ENCODE data around the gene DUOX1.

The DUOX1 gene

GRCh38 chr15:45184562-45185041 is 54.8 kb downstream of the DUOX1 start:
- Histone ChIP-seq H3K4me2 (ENCODE audit: insufficient read depth, low read length) (no peak overlapping the region), H3K9me3 (ENCODE audit: insufficient read depth, low read length, severe bottlenecking) (no peaks in the 10 kb centered on the region), H3K79me2 (ENCODE audit: insufficient read depth, low read length) (no peaks in the 10 kb centered on the region), H3K36me3 (ENCODE audit: insufficient read depth, low read length) (no peaks in the 10 kb centered on the region), H3K9ac (ENCODE audit: low read depth, low read length) (peak overlapping the region; percentile 9; the same call in 1 of the 2 replicates), H3K27ac (ENCODE audit: low read length) (no peak overlapping the region), H3K27me3 (ENCODE audit: insufficient read depth, low read length, poor library complexity) (no peaks in the 10 kb centered on the region), H3K4me3 (ENCODE audit: low read depth in 1 of 2, low read length in 2 of 2) (no peak overlapping the region), H3K4me1 (ENCODE audit: insufficient read depth, low read length) (peaks cover 22% of the 10 kb centered on the region), H2AFZ (ENCODE audit: low read depth, low read length) (no peak overlapping the region), H4K20me1 (ENCODE audit: insufficient read depth, low read length) (no peaks in the 10 kb centered on the region)
- no peak for DNase-seq
- TF ChIP-seq EZH2 (IDR thresholded peaks at IDR 0.05; ENCODE audit: borderline replicate concordance, low read depth, low read length, severe bottlenecking) (no peak), CTCF (IDR thresholded peaks at IDR 0.05; ENCODE audit: borderline replicate concordance, extremely low read depth, low read length, poor library complexity, severe bottlenecking) (no peak)
- ATAC-seq (ENCODE audit: insufficient read depth, low read depth) = no peak

GRCh38 chr15:45185069-45185779 is 55.4 kb downstream of the DUOX1 start:
- no peaks in the 10 kb centered on the region for H3K27me3 ChIP-seq (ENCODE audit: insufficient read depth, low read length, poor library complexity)
- peaks cover 22% of the 10 kb centered on the region for H3K4me1 ChIP-seq (ENCODE audit: insufficient read depth, low read length)
- DNase-seq (no peak), ATAC-seq (ENCODE audit: insufficient read depth, low read depth) (no peak)
- no peak for TF ChIP-seq CTCF (IDR thresholded peaks at IDR 0.05; ENCODE audit: borderline replicate concordance, extremely low read depth, low read length, poor library complexity, severe bottlenecking)
- H3K9ac ChIP-seq (ENCODE audit: low read depth, low read length) = no peak overlapping the region
- H4K20me1 ChIP-seq (ENCODE audit: insufficient read depth, low read length) = no peaks in the 10 kb centered on the region
- no peaks in the 10 kb centered on the region for H3K36me3 ChIP-seq (ENCODE audit: insufficient read depth, low read length)
- H3K9me3 ChIP-seq (ENCODE audit: insufficient read depth, low read length, severe bottlenecking) = no peaks in the 10 kb centered on the region
- H3K79me2 ChIP-seq (ENCODE audit: insufficient read depth, low read length) = no peaks in the 10 kb centered on the region
- no peak overlapping the region for H3K4me2 ChIP-seq (ENCODE audit: insufficient read depth, low read length)
- no peak overlapping the region for H3K27ac ChIP-seq (ENCODE audit: low read length)
- no peak overlapping the region for H3K4me3 ChIP-seq (ENCODE audit: low read depth in 1 of 2, low read length in 2 of 2)
- no peak overlapping the region for H2AFZ ChIP-seq (ENCODE audit: low read depth, low read length)

- H4K20me1 ChIP-seq (ENCODE audit: insufficient read depth, low read length) = no peaks in the 10 kb centered on the region
- no peaks in the 10 kb centered on the region for H3K9me3 ChIP-seq (ENCODE audit: insufficient read depth, low read length, severe bottlenecking)
- H3K27me3 ChIP-seq (ENCODE audit: insufficient read depth, low read length, poor library complexity) = no peaks in the 10 kb centered on the region
- H3K36me3 ChIP-seq (ENCODE audit: insufficient read depth, low read length) = no peaks in the 10 kb centered on the region
- no peak overlapping the region for H3K27ac ChIP-seq (ENCODE audit: low read length)
- H3K4me1 ChIP-seq (ENCODE audit: insufficient read depth, low read length) = peaks cover 22% of the 10 kb centered on the region
- no peak for TF ChIP-seq EZH2 (IDR thresholded peaks at IDR 0.05; ENCODE audit: borderline replicate concordance, low read depth, low read length, severe bottlenecking)
- TF ChIP-seq CTCF (IDR thresholded peaks at IDR 0.05; ENCODE audit: borderline replicate concordance, extremely low read depth, low read length, poor library complexity, severe bottlenecking) = no peak
- H3K79me2 ChIP-seq (ENCODE audit: insufficient read depth, low read length) = no peaks in the 10 kb centered on the region
- no peak overlapping the region for H3K9ac ChIP-seq (ENCODE audit: low read depth, low read length)
- no peak for DNase-seq
- ATAC-seq (ENCODE audit: insufficient read depth, low read depth) = no peak
- no peak overlapping the region for H3K4me3 ChIP-seq (ENCODE audit: low read depth in 1 of 2, low read length in 2 of 2)
- no peak overlapping the region for H2AFZ ChIP-seq (ENCODE audit: low read depth, low read length)
- H3K4me2 ChIP-seq (ENCODE audit: insufficient read depth, low read length) = peak overlapping the region; percentile 97; the same call in 1 of the 2 replicates
Observed at GRCh38 chr15:45185903-45186770, 56.3 kb downstream of the DUOX1 start.
